Measurements from ENCODE around the gene RPF1. TPM values are rescaled to one million over a fixed set of nuclear protein-coding genes. Genes with fewer than 3 reads are reported as not detected.

The RPF1 gene
- total and polyA plus RNA-seq, 2 of the 8 experiments (the other 6 are each of a cell fraction or from before 2014, with no cell fraction given), result 18.7 to 41.8 TPM

- TF ChIP-seq CHD7 (IDR thresholded peaks at IDR 0.05; ENCODE audit: insufficient replicate concordance, low read length) (no peak), HDAC6 (IDR thresholded peaks at IDR 0.05; ENCODE audit: low read depth, low read length) (no peak)
Measured at GRCh38 chr1:84524590-84524989, 45.5 kb downstream of the RPF1 start (continued).
